Loucy (cell line): ENCODE measurements around the gene NEFH.

Source experiments
- CTCF ChIP-seq: fragments of 200-600 bp; sonication (generic); conservative IDR thresholded peaks from 2 replicates; pipeline ENCODE4 v1.5.1; 2014; ENCODE audit warnings: mild to moderate bottlenecking, antibody characterized with exemption, low read length
- EZH2phosphoT487 ChIP-seq: fragments of 200-600 bp; IDR thresholded peaks from 2 replicates; pipeline ENCODE4 v1.6.1; 2018; ENCODE audit warnings: antibody characterized with exemption, mild to moderate bottlenecking, moderate library complexity, borderline replicate concordance

GRCh38 chr22:29477723-29478318 is 2.2 kb upstream of the NEFH start:
- no peak for TF ChIP-seq CTCF
- TF ChIP-seq EZH2phosphoT487: no peak
